Gastroesophageal sphincter (tissue), 3 donors: Measurements from ENCODE around the gene FOXF1.

Source experiments
- POLR2A ChIP-seq, 2 donors: fragments of 450-650 bp; IDR thresholded peaks; one replicate each; pipeline ENCODE4 v1.6.1; 2017; ENCODE audit warnings: antibody characterized with exemption in 2 of 2, mild to moderate bottlenecking in 2 of 2, moderate library complexity in 1 of 2
- TF ChIP-seq, protein P1 (sequence below), 4 experiments: fragments of 200-600 bp in 2 of 4; fragments of 450-650 bp in 2 of 4; sonication (generic) in 1 of 4; IDR thresholded peaks; one replicate each; pipeline ENCODE4 v1.5.1; 2017 to 2019; ENCODE audit warnings: antibody characterized with exemption in 4 of 4, mild to moderate bottlenecking in 2 of 4, moderate library complexity in 2 of 4

GRCh38 chr16:86538196-86538780 is 28.0 kb downstream of the FOXF1 start:
- TF ChIP-seq, protein P1, sequence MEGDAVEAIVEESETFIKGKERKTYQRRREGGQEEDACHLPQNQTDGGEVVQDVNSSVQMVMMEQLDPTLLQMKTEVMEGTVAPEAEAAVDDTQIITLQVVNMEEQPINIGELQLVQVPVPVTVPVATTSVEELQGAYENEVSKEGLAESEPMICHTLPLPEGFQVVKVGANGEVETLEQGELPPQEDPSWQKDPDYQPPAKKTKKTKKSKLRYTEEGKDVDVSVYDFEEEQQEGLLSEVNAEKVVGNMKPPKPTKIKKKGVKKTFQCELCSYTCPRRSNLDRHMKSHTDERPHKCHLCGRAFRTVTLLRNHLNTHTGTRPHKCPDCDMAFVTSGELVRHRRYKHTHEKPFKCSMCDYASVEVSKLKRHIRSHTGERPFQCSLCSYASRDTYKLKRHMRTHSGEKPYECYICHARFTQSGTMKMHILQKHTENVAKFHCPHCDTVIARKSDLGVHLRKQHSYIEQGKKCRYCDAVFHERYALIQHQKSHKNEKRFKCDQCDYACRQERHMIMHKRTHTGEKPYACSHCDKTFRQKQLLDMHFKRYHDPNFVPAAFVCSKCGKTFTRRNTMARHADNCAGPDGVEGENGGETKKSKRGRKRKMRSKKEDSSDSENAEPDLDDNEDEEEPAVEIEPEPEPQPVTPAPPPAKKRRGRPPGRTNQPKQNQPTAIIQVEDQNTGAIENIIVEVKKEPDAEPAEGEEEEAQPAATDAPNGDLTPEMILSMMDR (IDR thresholded peaks at IDR 0.05), result no peak
- no peak for TF ChIP-seq POLR2A (IDR thresholded peaks at IDR 0.05)
